ENCODE results near the gene INTS15.
"Not testable (repeated sequence)": the region's sequence is repeated elsewhere in the genome, so short reads cannot be mapped to it uniquely, and the experiment has no call there.

The INTS15 gene

DNA sequence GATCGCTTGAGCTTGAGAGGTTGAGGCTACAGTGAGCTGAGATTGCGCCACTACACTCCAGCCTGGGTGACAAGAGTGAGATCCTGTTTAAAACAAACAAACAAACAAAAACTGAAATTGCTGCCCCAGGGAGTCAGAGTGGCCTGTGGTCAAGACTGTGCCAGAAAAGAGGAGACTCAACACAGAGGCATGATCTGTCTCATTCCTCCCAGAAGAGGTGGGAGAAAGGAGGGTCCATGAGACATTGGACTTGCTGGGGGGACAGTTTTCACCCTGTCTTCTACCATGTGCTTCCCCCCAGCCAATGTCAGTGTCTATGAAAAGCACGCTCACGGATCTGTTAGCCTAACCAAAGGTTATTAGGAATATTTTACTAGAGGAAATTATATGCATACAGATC, 28.8 kb downstream of the INTS15 start:
- no peak for DNase-seq (ENCODE audit: low spot score)

DNA sequence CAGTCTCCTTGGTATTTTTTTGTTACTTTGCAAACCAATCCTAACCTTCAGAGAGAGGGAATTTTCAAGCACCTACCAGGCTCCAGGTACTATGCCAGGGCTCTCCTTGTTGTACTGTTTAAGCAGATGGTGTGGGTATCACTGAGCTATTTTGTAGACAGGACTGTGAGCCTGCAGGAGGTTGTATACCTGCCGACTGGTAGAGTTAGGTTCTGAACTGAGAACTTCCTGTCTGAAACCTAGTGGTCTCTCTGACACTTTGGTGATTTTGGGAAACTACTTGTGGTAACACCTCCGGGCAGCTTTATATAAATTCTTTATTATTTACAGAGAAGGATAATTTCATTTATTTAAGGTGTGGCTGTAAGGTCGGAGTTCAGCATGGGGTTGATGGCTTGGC, 30.1 kb downstream of the INTS15 start:
- DNase-seq (ENCODE audit: low spot score), result no peak

DNA sequence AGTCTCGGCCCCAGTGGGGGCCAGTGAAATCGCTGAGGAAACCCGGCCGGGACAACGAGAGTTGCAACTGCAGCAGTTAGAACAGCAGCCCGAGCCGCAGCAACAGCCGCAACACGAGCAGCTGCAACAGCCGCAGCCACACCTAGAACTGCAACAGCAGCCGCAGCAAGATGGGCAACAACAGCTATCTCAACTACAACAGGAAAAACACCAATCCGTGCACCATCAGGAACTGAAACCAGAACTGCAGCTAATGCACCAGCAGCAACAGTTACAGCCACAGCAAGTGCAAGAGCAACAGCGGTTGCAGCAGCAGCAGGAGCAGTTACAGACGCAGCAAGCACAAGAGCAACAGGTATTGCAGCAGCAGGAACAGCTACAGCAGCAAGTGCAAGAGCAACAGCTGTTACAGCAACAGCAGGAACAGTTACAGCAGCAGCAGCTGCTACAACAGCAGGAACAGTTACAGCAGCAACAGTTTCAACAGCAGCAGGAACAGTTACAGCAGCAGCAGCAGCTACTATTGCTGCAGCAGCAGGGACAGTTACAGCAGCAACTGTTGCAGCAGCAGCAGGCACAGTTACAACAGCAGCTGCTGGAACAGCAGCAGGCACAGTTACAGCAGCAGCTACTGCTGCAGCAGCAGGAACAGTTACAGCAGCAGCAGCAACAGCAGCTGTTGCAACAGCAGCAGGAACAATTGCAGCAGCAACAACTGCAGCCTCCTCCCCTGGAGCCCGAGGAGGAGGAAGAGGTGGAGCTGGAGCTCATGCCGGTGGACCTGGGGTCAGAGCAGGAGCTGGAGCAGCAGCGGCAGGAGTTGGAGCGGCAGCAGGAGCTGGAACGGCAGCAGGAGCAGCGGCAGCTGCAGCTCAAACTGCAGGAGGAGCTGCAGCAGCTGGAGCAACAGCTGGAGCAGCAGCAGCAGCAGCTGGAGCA, 31.6 kb downstream of the INTS15 start:
- no peak for DNase-seq (ENCODE audit: low spot score)

DNA sequence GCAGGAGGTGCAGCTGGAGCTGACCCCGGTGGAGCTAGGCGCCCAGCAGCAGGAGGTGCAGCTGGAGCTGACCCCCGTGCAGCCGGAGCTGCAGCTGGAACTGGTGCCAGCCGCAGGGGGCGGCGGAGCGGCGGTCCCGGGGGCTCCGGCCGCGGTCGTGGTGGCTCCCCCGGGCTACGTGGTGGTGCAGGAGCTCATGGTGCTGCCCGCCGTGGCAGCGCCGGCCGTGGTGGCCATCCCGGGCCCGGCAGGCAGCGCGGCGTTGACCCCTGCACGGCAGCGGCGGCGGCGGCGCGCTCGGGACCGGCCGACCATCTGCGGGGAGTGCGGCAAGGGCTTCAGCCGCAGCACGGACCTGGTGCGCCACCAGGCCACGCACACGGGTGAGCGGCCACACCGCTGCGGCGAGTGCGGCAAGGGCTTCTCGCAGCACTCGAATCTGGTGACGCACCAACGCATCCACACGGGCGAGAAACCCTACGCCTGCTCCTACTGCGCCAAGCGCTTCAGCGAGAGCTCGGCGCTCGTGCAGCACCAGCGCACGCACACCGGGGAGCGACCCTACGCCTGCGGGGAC, 32.4 kb downstream of the INTS15 start:
- DNase-seq (ENCODE audit: low spot score), result no peak

DNA sequence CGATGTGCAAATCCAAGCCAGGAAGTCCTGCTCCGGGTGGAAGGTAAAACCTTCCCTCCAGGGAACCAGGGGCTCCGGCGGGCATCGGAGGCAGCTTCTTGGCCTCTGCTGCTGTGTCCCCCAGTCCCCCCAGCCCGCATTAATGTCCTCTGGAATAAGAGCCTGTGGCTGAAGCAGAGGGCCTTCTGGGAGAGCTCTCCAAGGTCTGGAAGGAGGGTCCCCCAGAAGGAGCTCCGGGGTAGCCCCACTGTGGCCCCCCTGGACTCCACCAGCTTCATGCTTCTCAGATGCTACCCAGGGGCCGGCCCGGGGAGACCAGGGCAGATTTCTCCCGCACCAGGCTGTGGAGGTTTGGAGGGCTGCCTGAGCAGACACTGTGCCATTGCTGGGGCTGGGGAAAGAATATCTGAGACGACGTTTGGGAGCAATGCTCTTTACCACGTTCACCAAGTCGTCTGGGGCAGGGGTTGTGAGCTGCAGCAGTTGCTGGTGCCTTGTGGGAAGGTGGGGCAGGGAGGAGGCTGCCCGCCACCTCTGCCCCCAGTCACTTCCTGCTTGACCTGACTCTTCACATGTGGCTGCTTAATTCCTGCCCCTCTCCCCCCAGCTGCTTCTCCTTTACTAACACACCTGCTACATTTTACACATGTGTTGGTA, 33.9 kb downstream of the INTS15 start:
- no peak for DNase-seq (ENCODE audit: low spot score)

DNA sequence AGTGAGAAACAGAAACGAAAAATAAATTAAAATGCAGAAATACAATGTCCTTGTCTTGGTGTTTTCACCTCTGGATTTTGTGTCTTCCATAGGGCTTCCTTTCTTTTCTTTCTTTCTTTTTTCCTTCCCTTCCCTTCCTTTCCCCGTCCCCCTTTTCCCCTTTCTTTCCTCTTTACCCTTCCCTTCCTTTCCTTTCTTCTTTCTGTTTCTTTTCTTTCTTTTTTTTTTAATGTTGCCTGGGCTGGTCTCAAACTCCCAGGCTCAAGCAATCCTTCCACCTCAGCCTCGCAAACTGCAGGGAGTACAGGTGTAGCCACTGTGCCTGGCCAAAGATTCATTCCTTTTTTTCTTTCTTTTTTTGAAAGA, 34.4 kb downstream of the INTS15 start:
- no peak for DNase-seq (ENCODE audit: low spot score)

DNA sequence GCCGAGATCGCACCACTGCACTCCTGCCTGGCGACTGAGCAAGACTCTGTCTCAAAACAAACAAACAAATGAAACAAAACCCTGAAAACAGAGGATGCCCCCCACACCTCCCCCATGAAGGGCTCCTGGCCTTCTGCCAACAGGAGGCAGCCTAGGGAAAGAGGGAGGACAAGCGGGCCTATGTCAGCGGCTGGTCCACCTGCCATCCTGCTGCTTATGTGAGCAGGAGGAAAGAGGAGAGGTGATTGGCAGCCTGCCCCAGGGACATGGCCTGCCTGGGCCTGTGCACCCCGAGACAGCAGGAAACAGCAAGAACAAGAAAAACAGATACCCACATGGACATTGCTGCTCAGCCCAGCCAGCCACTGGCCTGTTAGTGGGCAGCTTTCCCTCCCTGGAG, 38.2 kb downstream of the INTS15 start:
- no peak for DNase-seq (ENCODE audit: low spot score)

DNA sequence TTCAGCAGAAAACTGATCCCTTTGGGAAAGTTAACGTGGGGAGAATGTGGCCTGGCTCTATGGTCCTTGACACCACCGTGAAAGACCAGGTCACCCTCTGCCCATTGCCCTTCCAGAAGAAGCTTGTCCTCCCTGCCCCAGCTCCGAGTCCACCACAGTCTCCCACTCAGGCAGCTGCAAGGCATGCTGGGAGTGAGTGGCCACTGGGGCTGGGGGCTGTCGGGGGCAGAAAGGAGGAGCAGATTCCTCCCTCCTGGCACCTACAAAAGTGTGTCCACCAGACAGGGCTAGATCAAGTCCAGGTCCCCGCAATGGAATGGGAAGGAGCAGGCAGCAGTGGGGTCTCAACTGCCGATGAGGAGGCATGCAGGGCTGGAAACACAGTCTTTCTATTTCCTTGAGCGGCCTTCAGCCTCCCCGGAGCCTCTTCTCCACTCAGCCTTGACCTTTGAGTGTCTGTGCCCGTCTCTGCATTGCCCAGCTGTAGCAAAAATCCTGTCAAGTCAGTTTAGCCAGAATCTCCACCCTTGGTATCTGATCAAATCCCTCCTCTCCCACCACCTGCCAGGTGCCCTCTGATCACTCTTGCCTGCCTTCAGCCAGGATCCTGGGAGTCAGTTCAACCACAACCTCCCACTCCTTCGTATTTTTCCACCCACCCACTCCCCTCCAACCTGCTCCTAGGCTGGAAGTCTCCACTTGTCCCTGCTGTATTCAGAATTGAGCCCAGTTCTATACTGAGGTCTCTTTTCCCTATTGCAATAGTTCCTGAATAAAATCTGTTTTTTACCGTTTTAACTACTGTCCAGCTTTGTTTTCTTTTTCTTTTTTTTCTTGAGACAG, 40.4 kb downstream of the INTS15 start:
- DNase-seq (ENCODE audit: low spot score), result no peak

DNA sequence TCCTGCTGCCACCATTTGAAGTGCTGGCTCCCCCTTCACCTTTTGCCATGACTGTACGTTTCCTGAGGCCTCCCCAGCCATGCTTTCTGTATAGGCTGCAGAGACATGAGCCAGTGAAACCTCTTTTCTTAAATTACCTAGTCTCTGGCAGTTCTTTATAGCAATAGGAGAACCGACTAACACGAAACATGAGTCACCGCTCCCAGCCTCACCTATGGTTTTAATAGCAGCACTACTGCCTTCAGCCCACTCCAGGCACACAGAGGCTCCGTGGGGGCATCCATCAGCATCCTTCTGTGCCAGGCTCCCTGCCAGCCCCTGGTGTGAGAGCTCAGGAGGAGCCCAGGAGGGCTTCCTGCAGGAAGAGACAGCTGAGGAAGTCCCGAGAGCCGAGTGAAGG, 41.8 kb downstream of the INTS15 start:
- no peak for DNase-seq (ENCODE audit: low spot score)

DNA sequence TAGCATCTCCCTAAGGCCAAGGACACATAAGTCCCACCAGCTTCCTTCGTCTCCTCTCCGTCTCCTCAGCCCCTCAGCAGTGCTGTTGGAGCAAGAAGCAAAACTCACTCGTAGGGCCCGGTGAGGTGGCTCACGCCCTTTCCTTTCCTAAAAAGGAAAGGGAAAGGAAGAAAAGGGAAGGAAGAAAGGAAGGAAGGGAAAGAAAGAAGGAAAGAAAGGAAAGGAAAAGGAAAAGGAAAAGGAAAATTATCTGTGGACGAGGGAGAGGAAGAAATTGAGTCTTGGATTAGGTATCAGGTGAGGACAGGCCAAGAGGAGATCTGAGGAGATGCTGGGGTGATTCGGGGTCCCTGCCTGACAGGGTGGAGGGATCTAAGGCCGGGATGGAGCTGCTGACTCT, 44.2 kb downstream of the INTS15 start:
- DNase-seq (ENCODE audit: low spot score), result no peak

DNA sequence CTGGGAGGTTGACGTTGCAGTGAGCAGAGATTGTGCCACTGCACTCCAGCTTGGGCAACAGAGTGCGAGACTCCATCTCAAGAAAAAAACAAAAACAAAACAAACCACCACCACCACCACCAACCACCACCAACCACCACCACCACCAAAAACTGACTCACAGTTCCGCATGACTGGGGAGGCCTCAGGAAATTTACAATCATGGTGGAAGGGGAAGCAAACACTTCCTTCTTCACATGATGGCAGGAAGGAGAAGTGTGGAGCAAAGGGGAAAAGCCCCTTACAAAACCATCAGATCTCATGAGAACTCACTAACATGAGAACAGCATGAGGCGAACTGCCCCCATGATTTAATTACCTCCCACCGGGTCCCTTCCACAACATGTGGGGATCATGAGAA, 45.1 kb downstream of the INTS15 start:
- DNase-seq (ENCODE audit: low spot score), result not testable (repeated sequence)

DNA sequence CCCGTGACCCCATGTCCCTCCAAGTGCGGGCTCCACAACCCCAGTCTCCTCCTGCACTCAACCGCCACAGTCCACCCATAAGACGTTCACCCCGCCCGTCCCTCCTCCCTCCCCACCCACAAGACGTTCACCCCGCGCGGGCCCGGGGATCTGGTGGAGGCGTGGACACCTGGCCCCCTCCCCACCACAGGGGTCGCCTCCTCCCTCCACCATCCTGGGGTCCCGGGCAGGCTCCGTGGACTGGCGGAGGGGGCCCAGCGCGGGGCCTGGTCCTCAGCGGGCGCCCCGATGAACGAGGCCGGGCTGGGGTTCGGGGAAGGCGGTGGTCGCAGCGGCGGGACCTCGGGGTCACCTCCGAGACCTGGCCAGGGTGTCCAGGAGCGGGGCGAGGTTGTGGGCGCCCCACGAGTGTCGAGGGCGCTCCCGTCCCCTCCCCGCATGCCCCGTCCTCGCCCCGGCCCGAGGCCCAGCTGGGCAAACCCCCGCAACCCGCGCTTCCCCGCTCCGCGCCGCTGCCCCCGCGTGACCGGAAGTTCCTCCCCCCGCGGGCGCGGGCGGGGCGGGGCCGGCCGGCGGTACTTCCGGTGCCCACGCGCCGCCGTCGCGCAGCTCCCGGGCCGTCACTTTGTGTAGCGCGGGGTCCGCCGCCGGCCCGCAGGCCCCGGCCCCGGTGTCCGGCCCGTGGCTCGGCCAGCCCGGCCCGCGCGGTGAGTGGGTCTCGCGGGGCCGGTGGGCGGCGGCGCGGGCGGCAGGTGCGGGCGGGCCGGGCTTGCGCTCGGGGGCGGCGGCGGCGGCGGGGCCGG, 47.1 kb downstream of the INTS15 start, which contains the start of gene ZNF316:
Gene ZNF316 (plus strand): TSS at position 578 of the 803 bp plus-strand sequence. CDS start 5,092 bp downstream, outside the sequence.
- DNase-seq (ENCODE audit: low spot score), result peak; percentile 36

DNA sequence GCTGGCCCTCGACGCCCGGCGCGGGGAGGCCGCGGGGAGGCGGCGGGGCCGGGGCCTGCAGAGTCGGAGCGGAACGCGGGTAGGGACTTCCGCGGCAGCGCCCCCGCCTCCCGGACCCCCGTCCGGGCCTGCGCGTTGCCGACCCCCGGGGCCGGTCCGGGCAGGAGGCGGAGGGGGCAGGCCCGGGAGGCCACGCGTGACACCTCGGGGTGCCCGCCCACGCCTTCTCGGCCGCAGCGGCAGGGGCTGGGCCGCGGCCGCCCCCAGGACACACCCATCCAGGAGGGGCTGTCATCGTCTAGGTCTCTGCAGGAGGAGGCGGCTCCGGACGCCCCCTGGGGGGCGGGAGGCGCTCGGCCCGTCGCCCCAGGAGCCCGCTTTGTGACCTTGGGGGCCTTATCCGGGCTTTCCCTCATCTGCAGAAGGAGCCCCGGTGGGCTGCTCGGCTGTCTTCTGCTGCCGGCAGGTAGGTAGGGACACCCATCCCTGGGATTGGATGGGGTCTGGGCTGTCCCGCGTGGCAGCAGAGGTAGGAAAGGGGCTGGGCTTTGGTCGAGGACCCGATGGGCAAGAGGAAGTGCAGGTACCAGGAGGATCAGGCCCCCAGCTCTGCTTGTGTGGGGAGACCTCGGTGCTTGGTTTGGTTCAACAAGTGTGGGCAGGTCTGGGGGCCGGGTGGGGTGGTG, 47.9 kb downstream of the INTS15 start:
- no peak for DNase-seq (ENCODE audit: low spot score)

DNA sequence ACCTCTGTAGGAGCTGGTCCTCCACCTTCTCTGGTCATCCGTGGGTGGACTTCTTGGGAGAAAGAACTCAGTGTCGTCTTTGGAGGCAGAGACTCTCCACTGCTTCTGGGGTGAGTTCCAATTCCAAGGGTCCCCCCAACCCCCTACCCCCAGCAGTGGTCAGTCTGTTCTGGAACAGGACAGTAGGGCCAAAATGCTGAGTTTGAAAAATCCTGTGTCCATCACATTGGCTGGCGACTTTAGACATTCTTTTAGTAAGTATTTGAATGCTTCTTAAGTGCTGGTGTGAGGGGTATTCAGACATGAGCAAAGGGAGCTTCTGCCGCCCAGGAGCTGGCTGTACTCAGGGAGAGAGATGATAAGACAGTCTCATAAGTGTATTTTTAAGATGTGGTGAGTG, 49.2 kb downstream of the INTS15 start:
- DNase-seq (ENCODE audit: low spot score), result no peak

DNA sequence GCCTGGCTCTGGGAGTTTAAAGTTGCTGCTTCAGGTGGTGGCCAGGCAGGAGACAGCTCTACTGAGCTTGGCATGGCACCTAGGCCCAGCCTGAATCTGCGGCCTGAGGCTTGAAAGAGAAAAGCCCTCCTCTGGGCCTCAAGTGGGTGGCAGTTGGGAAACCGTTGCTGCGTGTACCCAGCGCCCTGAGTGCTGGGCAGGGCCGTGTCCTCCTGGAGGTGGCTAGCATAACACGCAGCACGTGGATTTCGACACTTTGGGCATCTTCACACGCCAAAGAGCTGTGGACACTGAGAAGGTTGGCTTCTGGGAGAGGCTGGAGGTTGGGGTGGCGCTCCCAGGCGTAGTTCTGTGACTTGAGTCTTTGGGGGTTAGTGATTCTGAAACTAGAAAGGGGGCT, 49.8 kb downstream of the INTS15 start:
- DNase-seq (ENCODE audit: low spot score), result no peak

DNA sequence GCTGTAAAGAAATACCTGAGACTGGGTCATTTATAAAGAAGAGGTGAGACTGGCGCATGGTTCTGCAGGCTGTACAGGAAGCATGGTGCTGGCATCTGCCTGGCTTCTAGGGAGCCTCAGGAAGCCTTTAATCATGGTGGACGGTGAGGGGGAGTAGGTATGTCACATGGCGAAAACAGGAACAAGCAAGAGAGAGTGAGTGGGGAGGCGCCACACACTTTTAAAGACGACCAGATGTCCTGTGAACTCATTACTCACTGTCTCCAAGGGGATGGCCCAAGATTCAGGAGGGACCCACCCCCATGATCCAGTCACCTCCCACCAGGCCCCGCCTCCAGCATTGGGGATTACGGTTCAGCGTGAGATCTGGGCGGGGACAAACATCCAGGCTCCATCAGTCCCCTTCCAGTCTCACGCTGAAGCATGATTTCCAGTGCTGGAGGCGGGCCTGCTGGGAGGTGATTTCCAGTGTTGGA, 50.5 kb downstream of the INTS15 start:
- DNase-seq (ENCODE audit: low spot score), result no peak

DNA sequence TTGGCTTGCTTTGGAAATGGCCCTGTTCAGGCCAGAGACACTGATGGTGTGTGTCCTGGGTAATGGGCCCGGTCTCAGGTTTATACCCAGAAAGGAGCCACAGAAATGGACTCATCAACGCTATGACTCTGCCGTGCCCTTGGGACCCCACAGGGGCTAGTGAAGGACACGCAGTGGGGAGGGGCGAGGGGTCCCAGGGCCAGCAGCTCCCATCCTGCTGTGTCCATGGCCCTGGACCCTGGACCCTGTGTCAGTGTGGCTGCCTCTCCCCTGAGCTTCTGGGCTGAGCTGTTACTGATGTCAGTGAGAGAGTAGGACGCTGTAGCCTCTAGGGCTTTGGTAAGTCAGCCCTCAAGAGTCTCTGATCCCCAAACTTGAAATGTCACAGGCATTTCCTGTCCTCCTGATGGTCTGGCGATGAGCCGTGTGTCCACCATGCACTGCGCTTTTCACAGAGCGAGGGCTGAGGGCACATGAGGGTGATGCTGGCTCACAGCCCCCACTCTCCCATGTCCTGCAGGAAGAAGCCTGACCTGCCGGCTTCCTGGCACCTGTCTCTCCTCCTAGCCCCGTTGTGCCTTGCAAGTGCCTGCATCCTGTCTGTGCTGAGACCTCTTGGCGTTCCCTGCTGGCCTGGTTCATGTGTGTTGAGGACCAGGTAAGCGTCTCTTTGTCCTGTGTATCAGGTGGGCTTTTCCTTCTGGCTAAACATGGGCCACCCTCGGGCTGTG, 51.6 kb downstream of the INTS15 start:
- no peak for DNase-seq (ENCODE audit: low spot score)

DNA sequence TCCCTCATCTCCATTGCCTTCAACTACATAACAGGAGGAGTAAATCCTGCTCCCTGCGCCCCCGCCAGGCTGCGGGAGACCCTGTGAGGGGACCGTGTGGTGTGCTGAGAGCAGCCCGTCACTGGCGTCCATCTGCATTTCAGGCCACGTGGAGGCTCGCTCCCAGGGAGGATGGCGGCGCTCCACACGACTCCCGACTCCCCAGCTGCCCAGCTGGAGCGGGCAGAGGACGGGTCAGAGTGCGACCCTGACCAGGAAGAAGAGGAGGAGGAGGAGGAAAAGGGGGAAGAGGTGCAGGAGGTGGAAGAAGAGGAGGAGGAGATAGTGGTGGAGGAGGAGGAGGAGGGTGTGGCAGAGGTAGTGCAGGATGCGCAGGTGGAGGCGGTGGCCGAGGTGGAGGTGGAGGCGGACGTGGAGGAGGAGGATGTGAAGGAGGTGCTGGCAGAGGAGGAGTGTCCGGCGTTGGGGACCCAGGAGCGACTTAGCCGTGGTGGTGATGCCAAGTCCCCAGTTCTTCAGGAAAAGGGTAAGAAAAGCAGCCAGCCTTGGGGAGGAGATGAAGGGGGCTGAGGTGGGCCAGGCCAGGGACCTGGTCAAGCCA, 52.5 kb downstream of the INTS15 start:
- DNase-seq (ENCODE audit: low spot score), result no peak

DNA sequence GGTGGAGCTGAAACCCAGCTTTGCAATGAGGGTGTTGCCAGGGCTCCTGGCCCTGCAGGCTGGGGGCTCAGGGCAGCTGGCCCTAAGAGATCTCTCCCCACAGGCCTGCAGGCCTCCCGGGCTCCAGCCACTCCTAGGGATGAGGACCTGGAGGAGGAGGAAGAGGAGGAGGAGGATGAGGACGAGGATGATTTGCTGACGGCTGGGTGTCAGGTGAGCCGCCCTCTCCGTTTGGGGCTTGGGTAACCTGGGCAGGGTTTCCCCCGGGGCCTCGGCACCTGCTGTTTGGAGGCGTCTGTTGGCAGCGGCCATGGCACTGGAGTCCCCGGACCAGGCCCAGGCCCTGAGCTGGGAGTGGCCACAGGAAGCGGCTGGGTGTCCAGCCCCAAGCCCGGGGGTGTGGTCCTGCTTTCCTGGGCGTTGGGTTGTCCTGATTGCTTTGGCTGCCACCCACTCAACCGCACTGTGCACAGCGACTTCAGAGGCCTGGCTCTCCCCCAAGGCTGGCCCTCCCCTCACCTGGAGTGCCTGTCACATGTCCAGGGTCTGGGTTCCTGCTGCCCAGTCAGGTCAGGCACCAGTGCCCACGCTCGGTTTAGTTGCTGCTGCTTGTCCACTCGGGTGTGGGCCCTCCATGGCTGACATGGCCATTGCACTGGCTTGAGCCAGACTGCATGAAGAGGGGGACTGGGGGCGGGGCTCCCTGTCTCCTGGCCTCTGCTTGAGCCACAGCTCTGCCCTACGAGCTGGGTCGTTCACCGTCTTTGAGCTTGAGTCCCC, 53.2 kb downstream of the INTS15 start:
- no peak for DNase-seq (ENCODE audit: low spot score)
